Calu3 (cell line): ENCODE data around the gene BSDC1. TPM values are rescaled to one million over a fixed set of nuclear protein-coding genes. Genes with fewer than 3 reads are reported as not detected.

Source experiments
- BruUV-seq: library from RNA; stranded (reverse); fragments of 400-500 nt; replicated peaks from 2 replicates; lab custom pipeline; 2021; lab: Mats Ljungman, UMichigan
- CTCF ChIA-PET: fragments of 300-600 bp; sonication (Branson Sonifier 250); formaldehyde crosslinking; loops from one replicate; lab custom pipeline; 2022; ENCODE audit warnings: antibody characterized with exemption; lab: Charles Lee
- DNase-seq: peaks from one replicate; pipeline ENCODE4 v3.0.0; 2022
- H3K27ac Mint-ChIP-seq: one replicate; pipeline ENCODE4 v1.8.0; 2022; ENCODE audit warnings: mixed read lengths; ENCODE audit not compliant: unreplicated experiment
- H3K27me3 Mint-ChIP-seq: one replicate; pipeline ENCODE4 v1.8.0; 2022; ENCODE audit warnings: mixed read lengths; ENCODE audit not compliant: unreplicated experiment
- H3K36me3 Mint-ChIP-seq: one replicate; pipeline ENCODE4 v1.8.0; 2022; ENCODE audit warnings: mild to moderate bottlenecking, moderate library complexity, mixed read lengths; ENCODE audit not compliant: insufficient read depth, unreplicated experiment
- H3K4me1 Mint-ChIP-seq: one replicate; pipeline ENCODE4 v1.8.0; 2022; ENCODE audit warnings: mild to moderate bottlenecking, low read depth, mixed read lengths; ENCODE audit not compliant: unreplicated experiment
- H3K4me3 Mint-ChIP-seq: one replicate; pipeline ENCODE4 v1.8.0; 2022; ENCODE audit warnings: mild to moderate bottlenecking, low read depth, moderate library complexity, mixed read lengths; ENCODE audit not compliant: unreplicated experiment
- H3K9me3 Mint-ChIP-seq: one replicate; pipeline ENCODE4 v1.8.0; 2022; ENCODE audit warnings: low read depth, mixed read lengths; ENCODE audit not compliant: unreplicated experiment
- intact Hi-C: fragments of 100-400 bp; cut with micrococcal nuclease; formaldehyde crosslinking; loops from one replicate; pipeline ENCODE4 v1.10.0; 2022; ENCODE audit not compliant: unreplicated experiment
- total RNA-seq: library from RNA; stranded (reverse); gene quantifications from 2 replicates; pipeline ENCODE4 v1.2.3, GENCODE V29; 2022
- TF ChIP-seq, protein P1 (sequence below): fragments of 200-600 bp; IDR thresholded peaks from one replicate; pipeline ENCODE4 v1.8.0; 2022; ENCODE audit warnings: antibody characterized with exemption; ENCODE audit not compliant: unreplicated experiment

The BSDC1 gene
- total RNA-seq, 1 experiment from 2014 or later: 49.4 TPM

DNA sequence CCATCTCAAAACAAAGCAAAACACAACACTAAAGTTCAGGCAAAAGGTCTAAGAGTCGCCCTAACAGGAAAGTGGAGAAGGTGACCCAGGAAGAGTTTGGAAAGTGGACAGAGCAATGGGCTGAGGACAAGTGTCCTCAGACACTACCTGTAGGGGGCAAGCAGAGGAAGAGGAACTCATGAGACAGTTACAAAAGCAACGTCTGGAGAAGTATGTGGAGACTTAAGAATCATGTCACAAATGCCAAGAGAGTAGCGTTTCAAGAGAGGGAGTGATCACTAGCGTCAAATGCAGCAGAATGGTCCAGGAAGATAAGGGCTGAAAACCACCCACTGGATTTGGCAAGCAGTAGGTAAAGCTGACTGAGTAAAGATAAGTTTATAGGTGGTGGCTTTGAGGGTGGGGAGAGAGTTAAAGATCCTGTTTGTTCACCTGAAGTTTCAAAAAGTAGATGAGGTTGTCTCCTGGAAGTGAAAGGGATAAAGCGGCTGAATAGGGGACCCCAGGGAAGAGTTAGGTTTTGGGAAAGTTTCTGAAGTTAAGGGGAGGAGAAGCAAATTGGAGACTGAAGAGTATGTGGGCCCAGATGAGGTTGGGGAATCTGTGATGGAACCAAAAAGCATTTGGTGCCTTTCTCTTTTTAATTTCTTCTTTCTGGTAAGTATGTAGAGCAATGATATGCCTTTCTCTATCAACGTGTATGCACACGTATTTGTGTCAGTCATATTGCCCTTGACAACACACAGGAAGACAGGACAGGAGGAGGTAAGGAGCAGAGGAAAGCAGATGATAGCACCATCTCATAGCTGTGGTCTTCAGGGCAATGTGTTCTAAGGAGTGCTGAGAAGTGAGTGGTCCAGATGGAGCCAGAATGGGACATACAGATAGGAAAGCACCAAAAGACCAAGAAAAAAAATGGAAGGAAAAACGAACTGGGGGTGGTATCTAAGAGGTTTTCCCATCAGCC, 3.1 kb downstream of the BSDC1 start:
- CTCF ChIA-PET: no interaction called here
- BruUV-seq: no TSS peak
- TF ChIP-seq, protein P1, sequence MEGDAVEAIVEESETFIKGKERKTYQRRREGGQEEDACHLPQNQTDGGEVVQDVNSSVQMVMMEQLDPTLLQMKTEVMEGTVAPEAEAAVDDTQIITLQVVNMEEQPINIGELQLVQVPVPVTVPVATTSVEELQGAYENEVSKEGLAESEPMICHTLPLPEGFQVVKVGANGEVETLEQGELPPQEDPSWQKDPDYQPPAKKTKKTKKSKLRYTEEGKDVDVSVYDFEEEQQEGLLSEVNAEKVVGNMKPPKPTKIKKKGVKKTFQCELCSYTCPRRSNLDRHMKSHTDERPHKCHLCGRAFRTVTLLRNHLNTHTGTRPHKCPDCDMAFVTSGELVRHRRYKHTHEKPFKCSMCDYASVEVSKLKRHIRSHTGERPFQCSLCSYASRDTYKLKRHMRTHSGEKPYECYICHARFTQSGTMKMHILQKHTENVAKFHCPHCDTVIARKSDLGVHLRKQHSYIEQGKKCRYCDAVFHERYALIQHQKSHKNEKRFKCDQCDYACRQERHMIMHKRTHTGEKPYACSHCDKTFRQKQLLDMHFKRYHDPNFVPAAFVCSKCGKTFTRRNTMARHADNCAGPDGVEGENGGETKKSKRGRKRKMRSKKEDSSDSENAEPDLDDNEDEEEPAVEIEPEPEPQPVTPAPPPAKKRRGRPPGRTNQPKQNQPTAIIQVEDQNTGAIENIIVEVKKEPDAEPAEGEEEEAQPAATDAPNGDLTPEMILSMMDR: no peak
- Mint-ChIP-seq H3K27me3 (no peaks in the 10 kb centered on the region), H3K4me3 (no peak overlapping the region), H3K36me3 (peaks cover 30% of the 10 kb centered on the region), H3K9me3 (no peaks in the 10 kb centered on the region), H3K4me1 (peaks cover 11% of the 10 kb centered on the region), H3K27ac (no peak overlapping the region)
- intact Hi-C loops: no loop called here
- no peak for DNase-seq

DNA sequence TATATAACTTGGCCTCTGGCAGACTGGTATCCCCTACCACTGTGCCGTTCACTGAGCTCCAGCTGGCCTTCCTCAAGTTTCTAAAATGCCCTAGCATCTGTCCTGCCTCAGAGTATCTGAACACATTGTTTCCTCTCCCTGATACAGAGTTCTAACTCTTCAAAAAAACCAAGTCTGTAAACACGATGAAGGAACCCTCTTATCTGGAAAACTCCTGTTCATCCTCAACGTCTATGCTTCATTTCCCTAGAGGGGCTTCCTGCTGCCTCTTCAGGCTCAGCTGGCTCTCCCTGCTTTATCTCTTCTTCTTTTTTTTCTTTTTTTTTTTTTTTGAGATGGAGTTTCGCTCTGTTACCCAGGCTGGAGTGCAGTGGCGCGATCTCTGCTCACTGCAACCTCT, 5.6 kb downstream of the BSDC1 start:
- Mint-ChIP-seq H3K9me3 (no peaks in the 10 kb centered on the region), H3K27ac (no peak overlapping the region), H3K27me3 (no peaks in the 10 kb centered on the region), H3K36me3 (peaks cover 12% of the 10 kb centered on the region), H3K4me3 (no peak overlapping the region), H3K4me1 (peaks cover 8% of the 10 kb centered on the region)
- CTCF ChIA-PET: no interaction called here
- DNase-seq: no peak
- intact Hi-C loops: no loop called here
- BruUV-seq: no TSS peak
- TF ChIP-seq, protein P1: no peak

DNA sequence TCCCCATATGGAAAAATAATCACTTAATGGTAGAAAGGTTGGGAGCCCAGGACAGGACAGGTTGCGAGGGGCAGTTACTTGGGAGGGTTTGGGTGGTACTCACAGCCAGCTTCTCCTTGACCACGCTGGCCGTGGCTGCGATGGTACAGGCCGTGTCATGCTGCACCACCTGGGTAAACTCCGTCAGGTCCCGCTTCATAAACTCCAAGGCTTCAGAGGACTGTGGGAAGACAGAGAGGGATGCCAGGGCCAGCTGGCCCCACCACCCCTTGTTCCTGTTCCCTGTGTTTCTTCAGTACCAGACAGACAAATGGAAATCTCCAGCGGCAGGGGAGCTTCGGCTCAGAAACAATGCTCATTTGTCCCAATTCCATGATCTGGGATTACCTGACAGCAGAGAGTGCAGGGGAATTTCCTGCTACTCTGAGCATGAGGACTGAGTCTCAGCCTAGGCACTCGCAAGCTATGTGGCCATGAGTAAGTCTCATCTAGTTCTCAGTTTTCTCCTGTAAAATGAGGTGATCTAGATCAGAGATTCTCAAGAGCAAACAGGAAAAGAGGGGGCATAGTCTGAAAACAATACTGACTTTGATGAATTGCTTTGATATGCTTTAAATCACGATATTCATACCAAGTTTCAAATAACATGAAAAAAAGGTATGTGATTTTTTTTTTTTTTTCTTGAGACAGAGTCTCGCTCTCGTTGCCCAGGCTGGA, 7.4 kb downstream of the BSDC1 start:
- H3K27me3 Mint-ChIP-seq: no peaks in the 10 kb centered on the region
- no peak overlapping the region for H3K4me3 Mint-ChIP-seq
- intact Hi-C loops: no loop called here
- H3K4me1 Mint-ChIP-seq: no peaks in the 10 kb centered on the region
- DNase-seq: no peak
- H3K27ac Mint-ChIP-seq: no peak overlapping the region
- H3K36me3 Mint-ChIP-seq: peaks cover 25% of the 10 kb centered on the region
- CTCF ChIA-PET: interaction anchor here (0.7 kb wide), 1 partner anchor 9 kb away, joined by 3 read pairs; no protein-coding TSS in a partner anchor
- TF ChIP-seq, protein P1: no peak
- BruUV-seq: no TSS peak
- no peaks in the 10 kb centered on the region for H3K9me3 Mint-ChIP-seq

DNA sequence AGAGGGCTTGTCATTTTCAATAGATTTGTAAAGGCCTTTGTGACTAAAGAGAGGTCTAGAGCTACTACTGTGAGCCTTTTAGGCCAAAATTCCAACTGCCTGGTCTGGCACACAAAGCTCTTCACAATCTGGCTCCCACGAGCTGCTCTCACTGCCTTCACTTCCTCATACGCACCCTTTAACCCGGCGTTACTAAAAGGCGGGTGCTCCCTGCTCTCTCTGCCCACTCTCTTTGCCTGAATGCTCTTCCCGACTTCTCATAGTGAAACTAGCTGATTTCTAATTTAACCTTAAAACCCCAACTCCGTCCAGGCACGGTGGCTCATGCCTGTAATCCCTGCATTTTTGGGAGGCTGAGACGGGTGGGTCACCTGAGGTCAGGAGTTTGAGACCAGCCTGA, 14.2 kb downstream of the BSDC1 start:
- CTCF ChIA-PET: no interaction called here
- no TSS peak for BruUV-seq
- Mint-ChIP-seq H3K9me3 (no peaks in the 10 kb centered on the region), H3K36me3 (peaks cover 49% of the 10 kb centered on the region), H3K4me1 (no peaks in the 10 kb centered on the region), H3K27ac (no peak overlapping the region), H3K4me3 (no peak overlapping the region), H3K27me3 (no peaks in the 10 kb centered on the region)
- intact Hi-C loops: no loop called here
- TF ChIP-seq, protein P1: no peak
- no peak for DNase-seq
